ENCODE measurements around the gene RSPH9.
"Not testable (repeated sequence)": the region's sequence is repeated elsewhere in the genome, so short reads cannot be mapped to it uniquely, and the experiment has no call there.

The RSPH9 gene

DNA sequence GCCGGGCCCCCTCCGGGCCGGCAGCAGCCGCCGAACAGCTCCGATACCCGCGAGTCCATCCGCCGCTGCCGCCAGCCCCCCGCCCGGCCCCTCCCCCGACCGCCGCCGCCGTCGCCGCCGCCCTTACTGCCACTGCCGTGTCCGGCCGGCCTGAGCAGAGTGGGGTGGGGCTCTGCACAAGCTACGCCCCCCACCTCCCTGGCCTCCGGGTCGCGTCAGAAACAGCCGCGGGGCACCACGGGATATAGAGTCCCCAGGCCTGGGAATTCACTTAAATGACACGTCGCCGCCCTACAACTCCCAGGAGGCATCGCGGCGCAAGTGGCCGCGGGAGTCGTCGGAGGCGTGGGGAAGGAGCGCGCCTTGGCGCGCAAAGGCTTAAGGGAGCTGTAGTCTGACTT lies 15.7 kb upstream of the RSPH9 start, which contains the start of gene GTPBP2:
Gene GTPBP2, minus strand, starts transcription at position 161 of the 401 bp plus-strand sequence. Its CDS starts 102 bp downstream, at position 59.
- DNase-seq (ENCODE audit: low read depth, low spot score), result peak; percentile 99

DNA sequence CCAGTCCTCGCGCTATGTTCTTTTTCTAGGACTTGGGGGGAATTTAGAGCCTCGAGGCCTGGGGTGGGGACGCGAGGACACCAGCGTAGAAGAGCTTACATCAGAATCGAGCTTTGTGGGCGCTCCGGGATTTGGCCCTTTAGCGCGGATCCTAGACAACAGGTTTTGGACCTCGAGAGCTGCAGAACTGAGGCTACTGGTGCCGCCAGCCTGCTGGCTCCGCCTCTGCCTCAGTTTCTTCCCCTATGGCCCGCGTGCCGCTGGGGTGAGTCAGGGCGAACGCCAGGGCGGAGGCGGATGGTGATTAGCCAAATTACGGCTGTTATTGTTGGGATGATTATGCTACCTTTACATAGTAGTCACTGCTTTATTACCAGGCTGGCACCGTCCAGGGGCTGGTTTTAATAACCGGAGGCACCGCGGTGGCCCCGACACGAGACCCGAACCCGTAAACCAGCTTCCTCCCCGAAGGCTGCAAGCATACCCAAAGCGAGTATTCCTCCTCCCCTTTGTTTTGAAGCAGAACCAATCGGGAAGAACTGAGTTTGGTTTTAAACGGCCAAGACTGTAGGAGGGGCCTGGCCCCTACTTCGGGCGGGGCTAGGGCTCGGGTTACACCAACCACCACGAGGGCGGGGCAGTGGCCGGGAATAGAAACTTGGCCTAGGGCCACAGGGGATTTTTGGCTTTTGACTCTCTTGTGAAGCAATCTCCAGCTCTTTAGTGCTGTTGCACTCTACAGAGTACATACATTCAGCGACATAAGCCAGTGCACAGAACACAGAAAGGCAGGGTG lies 15.1 kb upstream of the RSPH9 start:
- peak; percentile 94 for DNase-seq (ENCODE audit: low read depth, low spot score)

GRCh38 chr6:43630980-43631619 lies 13.7 kb upstream of the RSPH9 start:
- DNase-seq (ENCODE audit: low read depth, low spot score), result no peak

DNA sequence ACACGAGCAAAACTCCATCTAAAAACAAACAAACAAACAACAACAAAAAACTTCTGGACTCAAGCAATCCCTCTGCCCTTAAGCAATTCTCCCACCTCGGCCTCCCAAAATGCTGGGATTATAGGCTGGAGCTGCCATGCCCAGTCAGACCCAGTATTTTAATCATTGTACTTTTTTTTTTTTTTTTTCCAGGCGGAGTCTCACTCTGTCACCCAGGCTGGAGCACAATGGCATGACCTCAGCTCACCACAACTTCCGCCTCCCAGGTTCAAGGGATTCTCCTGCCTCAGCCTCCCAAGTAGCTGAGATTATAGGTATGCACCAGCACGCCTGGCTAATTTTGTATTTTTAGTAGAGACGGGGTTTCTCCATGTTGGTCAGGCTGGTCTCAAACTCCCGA lies 11.8 kb upstream of the RSPH9 start:
- not testable (repeated sequence) for DNase-seq (ENCODE audit: low read depth, low spot score)

GRCh38 chr6:43634702-43635303 lies 10.0 kb upstream of the RSPH9 start:
- DNase-seq (ENCODE audit: low read depth, low spot score), result no peak

GRCh38 chr6:43635387-43636307 lies 9.2 kb upstream of the RSPH9 start, which contains the start of gene MAD2L1BP:
MAD2L1BP (plus strand) TSS chr6:43635840; CDS start chr6:43635876, 36 bp downstream.
- DNase-seq (ENCODE audit: low read depth, low spot score), result no peak

DNA sequence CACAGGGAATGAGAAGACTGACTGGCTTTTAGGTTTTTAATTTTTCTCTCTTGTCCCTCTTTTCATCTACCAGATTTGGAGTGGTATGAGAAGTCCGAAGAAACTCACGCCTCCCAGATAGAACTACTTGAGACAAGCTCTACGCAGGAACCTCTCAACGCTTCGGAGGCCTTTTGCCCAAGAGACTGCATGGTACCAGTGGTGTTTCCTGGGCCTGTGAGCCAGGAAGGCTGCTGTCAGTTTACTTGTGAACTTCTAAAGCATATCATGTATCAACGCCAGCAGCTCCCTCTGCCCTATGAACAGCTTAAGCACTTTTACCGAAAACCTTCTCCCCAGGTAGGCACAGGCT lies 8.6 kb upstream of the RSPH9 start:
- DNase-seq (ENCODE audit: low read depth, low spot score), result no peak

- no peak for DNase-seq (ENCODE audit: low read depth, low spot score)
These were observed 4.6 kb upstream of the RSPH9 start for GRCh38 chr6:43639984-43640800.

DNA sequence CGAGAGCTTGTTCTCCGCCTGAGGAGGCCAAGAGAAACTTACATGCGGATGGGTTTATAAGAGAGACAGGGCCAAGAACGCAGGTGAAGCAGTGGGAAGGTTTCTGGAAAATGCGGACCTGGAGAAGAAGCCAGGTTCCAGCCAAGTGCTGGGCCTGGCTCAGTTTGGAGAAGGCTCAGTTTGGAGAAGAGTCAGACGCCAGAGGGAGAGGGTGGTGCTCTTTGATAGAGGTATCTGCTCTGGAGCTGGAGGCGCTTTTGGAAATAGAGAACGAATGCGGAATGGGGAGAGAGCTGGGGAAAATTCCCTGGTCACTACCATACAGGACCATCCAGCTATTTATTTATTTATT lies 753 bp downstream of the RSPH9 start:
- DNase-seq (ENCODE audit: low read depth, low spot score), result no peak

DNA sequence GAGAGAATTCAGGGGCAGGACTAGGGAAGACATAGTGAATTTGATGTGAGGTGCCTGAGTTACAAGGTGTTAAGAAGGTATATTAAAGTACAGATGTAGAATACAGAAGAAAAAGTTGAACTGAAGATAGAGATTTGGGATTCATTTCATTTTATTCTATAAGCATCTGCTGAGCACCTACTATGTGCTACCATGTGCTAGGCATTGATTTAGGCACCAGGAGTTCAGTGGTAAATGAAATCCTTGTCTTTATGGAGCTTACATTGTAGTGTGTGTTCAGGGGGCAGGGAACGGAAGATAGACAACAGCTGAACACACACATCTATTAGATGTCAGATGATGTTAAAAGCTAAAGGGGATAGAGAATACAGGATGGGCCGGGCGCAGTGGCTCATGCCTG lies 2.8 kb downstream of the RSPH9 start:
- no peak for DNase-seq (ENCODE audit: low read depth, low spot score)

- DNase-seq (ENCODE audit: low read depth, low spot score), result no peak
These were observed 3.4 kb downstream of the RSPH9 start for GRCh38 chr6:43648248-43648647.

DNA sequence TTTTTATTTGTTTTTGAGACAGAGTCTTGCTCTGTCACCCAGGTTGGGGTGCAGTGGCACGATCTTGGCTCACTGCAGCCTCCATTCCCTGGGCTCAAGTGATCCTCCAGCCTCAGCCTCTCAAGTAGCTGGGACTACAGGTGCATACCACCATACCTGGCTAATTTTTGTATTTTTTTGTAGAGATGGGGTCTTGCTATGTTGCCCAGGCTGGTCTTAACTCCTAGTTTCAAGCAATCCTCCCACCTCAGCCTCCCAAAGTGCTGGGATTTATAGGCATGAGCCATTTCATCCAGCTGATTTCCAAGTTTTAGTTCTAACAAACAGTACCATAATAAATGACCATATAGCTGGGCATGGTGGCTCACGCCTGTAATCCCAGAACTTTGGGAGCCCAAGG lies 8.0 kb downstream of the RSPH9 start:
- not testable (repeated sequence) for DNase-seq (ENCODE audit: low read depth, low spot score)

GRCh38 chr6:43657221-43657802 lies 12.5 kb downstream of the RSPH9 start:
- no peak for DNase-seq (ENCODE audit: low read depth, low spot score)

DNA sequence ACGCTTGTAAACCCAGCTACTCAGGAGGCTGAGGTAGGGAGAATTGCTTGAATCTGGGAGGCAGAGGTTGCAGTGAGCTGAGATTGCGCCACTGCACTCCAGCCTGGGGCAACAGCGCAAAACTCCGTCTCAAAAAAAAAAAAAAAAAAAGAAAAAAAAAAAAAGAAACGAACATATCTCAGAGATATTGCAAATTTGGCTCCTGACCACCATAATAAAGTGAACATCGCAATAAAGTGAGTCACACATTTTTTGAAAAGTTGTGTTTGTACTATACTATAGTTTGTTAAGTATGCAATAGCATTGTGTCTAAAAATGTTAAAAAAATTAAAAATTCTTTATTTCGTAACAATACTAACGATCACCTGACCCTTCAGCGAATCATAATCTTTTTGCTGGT lies 13.3 kb downstream of the RSPH9 start:
- DNase-seq (ENCODE audit: low read depth, low spot score), result no peak

GRCh38 chr6:43662948-43663347 lies 18.1 kb downstream of the RSPH9 start:
- not testable (repeated sequence) for DNase-seq (ENCODE audit: low read depth, low spot score)

- no peak for DNase-seq (ENCODE audit: low read depth, low spot score)
These were observed 20.5 kb downstream of the RSPH9 start for GRCh38 chr6:43665376-43665775.

GRCh38 chr6:43666196-43666920 lies 21.5 kb downstream of the RSPH9 start:
- no peak for DNase-seq (ENCODE audit: low read depth, low spot score)

- no peak for DNase-seq (ENCODE audit: low read depth, low spot score)
These were observed 22.7 kb downstream of the RSPH9 start for GRCh38 chr6:43667245-43668150.
